ENCODE data around the gene FGD6. TPM values are rescaled to one million over a fixed set of nuclear protein-coding genes. Genes with fewer than 3 reads are reported as not detected.

FGD6 gene
- total RNA-seq, 3 donors from 2014 or later: 20.5 to 52.1 (median 24.2) TPM

DNA sequence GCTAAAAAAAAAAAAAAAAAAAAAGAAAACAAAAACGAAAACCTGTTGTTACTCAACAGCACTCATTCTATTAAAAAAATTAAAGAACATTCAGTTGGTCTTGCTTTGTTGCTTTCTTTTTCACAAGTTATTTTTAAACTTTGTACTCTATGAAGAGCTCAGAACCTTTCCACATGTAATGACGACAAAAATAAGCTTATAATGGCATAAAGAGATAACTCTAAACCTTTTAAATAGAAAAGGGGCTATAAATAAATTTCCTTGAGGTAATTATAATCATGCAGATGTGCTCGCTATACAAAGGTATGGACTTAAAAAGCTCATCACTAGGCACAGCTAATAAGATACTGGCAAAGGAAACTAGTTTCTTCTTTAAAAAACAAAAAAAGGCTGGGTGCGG is 157.3 kb downstream of the FGD6 start:
- Histone ChIP-seq H3K36me3 (ENCODE audit: low read depth) (peaks cover 12% of the 10 kb centered on the region), H3K4me1 (ENCODE audit: low read depth) (no peaks in the 10 kb centered on the region), H3K9me3 (no peaks in the 10 kb centered on the region), H3K4me3 (no peak overlapping the region)
- intact Hi-C loops (cut with DNase I, micrococcal nuclease): no loop called here
- TF ChIP-seq, protein P1, sequence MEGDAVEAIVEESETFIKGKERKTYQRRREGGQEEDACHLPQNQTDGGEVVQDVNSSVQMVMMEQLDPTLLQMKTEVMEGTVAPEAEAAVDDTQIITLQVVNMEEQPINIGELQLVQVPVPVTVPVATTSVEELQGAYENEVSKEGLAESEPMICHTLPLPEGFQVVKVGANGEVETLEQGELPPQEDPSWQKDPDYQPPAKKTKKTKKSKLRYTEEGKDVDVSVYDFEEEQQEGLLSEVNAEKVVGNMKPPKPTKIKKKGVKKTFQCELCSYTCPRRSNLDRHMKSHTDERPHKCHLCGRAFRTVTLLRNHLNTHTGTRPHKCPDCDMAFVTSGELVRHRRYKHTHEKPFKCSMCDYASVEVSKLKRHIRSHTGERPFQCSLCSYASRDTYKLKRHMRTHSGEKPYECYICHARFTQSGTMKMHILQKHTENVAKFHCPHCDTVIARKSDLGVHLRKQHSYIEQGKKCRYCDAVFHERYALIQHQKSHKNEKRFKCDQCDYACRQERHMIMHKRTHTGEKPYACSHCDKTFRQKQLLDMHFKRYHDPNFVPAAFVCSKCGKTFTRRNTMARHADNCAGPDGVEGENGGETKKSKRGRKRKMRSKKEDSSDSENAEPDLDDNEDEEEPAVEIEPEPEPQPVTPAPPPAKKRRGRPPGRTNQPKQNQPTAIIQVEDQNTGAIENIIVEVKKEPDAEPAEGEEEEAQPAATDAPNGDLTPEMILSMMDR (IDR thresholded peaks at IDR 0.05): no peak
- ATAC-seq (no peak), DNase-seq (no peak)

DNA sequence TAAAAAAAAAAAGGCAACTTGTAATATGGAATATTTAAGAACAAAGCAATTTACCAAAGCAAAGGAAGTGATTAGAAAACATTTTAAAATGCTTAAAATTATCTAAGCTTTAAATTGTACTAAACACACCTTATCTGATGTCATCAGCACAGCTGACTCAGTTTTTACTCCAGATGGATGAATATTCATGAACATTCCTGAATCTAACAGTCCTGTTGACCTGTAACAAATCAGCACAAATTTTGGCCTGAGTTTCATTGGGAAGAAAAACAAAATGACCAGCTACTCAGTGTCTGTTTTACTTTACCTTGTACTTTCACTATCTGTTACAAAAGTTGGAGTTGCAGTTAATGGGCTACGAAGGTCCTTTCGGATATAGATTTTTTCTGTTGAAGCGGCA is 159.8 kb downstream of the FGD6 start:
- DNase-seq (no peak), ATAC-seq (no peak)
- intact Hi-C loops (cut with DNase I, micrococcal nuclease): no loop called here
- no peaks in the 10 kb centered on the region for H3K4me1 ChIP-seq (ENCODE audit: low read depth)
- peaks cover 12% of the 10 kb centered on the region for H3K36me3 ChIP-seq (ENCODE audit: low read depth)
- no peaks in the 10 kb centered on the region for H3K9me3 ChIP-seq
- no peak overlapping the region for H3K4me3 ChIP-seq
- TF ChIP-seq, protein P1 (IDR thresholded peaks at IDR 0.05): no peak

GRCh38 chr12:95055057-95055456 is 162.2 kb downstream of the FGD6 start:
- intact Hi-C loops (cut with DNase I, micrococcal nuclease): no loop called here
- Histone ChIP-seq H3K4me1 (ENCODE audit: low read depth) (no peaks in the 10 kb centered on the region), H3K9me3 (no peaks in the 10 kb centered on the region), H3K4me3 (no peak overlapping the region), H3K36me3 (ENCODE audit: low read depth) (peaks cover 12% of the 10 kb centered on the region)
- ATAC-seq (no peak), DNase-seq (no peak)
- TF ChIP-seq, protein P1 (IDR thresholded peaks at IDR 0.05): no peak

DNA sequence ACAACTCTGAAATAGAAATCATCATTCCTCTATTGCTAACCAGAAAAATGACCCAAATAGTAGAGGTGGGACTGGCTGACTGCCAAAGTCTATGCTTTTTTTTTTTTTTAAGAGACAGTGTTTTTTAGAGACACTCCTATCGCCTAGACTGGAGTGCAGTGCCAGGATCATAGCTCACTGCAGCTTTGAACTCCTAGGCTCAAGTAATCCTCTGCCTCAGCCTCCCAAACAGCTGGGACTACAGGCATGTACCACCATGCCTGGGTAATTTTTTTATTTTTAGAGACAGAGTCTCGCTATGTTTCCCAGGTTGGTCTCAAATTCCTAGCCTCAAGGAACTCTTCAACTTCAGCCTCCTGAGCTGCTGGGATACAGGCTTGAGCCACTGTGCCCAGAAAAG is 163.1 kb downstream of the FGD6 start:
- TF ChIP-seq, protein P1 (IDR thresholded peaks at IDR 0.05): no peak
- no peak for DNase-seq
- ATAC-seq: no peak
- H3K36me3 ChIP-seq (ENCODE audit: low read depth): peaks cover 12% of the 10 kb centered on the region
- intact Hi-C loops (cut with DNase I, micrococcal nuclease): no loop called here
- no peaks in the 10 kb centered on the region for H3K4me1 ChIP-seq (ENCODE audit: low read depth)
- no peaks in the 10 kb centered on the region for H3K9me3 ChIP-seq
- no peak overlapping the region for H3K4me3 ChIP-seq

DNA sequence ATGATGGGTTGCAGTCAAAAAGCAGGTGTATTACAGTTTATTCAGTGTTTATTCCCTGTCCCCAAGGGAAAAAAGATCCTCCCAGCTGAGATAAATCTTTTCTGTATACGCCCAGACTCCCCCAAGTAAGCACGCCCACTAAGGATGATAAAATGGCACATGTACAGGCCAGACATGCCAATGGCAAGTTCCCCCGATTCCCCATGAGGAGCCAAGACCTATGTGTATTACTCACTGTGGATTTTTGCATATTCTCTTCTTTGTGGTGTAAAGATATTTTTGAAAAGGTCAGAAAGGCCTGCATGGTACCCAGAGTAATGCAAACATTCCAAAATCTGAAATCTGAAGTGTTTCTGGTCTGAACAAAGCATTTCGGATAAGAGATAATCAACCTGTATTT is 166.0 kb downstream of the FGD6 start:
- Histone ChIP-seq H3K36me3 (ENCODE audit: low read depth) (peaks cover 2% of the 10 kb centered on the region), H3K4me1 (ENCODE audit: low read depth) (no peaks in the 10 kb centered on the region)
- intact Hi-C loops (cut with DNase I, micrococcal nuclease): no loop called here

More for the DNA sequence above, 166.0 kb downstream of the FGD6 start:
- DNase-seq: no peak
- Histone ChIP-seq H3K9me3 (no peaks in the 10 kb centered on the region), H3K4me3 (no peak overlapping the region)
- ATAC-seq: no peak
- TF ChIP-seq, protein P1 (IDR thresholded peaks at IDR 0.05): no peak

Data from mucosa of descending colon (tissue), 3 donors.